IMR-90 (cell line): ENCODE results near the gene TBL3.
"Not testable (repeated sequence)": the region's sequence is repeated elsewhere in the genome, so short reads cannot be mapped to it uniquely, and the experiment has no call there.

ENCODE experiments used
- CTCF ChIP-seq: conservative IDR thresholded peaks from 2 replicates; pipeline ENCODE4 v1.5.1; 2012; ENCODE audit warnings: mild to moderate bottlenecking, low read depth, low read length, improper control_type of control experiment
- POLR2A ChIP-seq: IDR thresholded peaks from 2 replicates; pipeline ENCODE4 v1.6.1; 2012; ENCODE audit warnings: mild to moderate bottlenecking, low read depth, low read length
- RCOR1 ChIP-seq: IDR thresholded peaks from 2 replicates; pipeline ENCODE4 v1.6.1; 2012; ENCODE audit warnings: mild to moderate bottlenecking, low read length, improper control_type of control experiment; ENCODE audit not compliant: insufficient replicate concordance
- RFX5 ChIP-seq: IDR thresholded peaks from 2 replicates; pipeline ENCODE4 v1.8.0; 2012; ENCODE audit warnings: low read depth, mild to moderate bottlenecking, low read length, moderate library complexity
- TF ChIP-seq, protein P1 (sequence below): fragments of 150-350 bp; IDR thresholded peaks from 2 replicates; pipeline ENCODE4 v1.6.1; 2017; ENCODE audit warnings: mild to moderate bottlenecking, antibody characterized with exemption, low read length, low read depth

GRCh38 chr16:1958143-1958491, 13.7 kb upstream of the TBL3 start:
- not testable (repeated sequence) for TF ChIP-seq POLR2A, CTCF, RFX5, RCOR1
- TF ChIP-seq, protein P1, sequence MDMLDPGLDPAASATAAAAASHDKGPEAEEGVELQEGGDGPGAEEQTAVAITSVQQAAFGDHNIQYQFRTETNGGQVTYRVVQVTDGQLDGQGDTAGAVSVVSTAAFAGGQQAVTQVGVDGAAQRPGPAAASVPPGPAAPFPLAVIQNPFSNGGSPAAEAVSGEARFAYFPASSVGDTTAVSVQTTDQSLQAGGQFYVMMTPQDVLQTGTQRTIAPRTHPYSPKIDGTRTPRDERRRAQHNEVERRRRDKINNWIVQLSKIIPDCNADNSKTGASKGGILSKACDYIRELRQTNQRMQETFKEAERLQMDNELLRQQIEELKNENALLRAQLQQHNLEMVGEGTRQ, result not testable (repeated sequence)
